HEK293T (cell line): ENCODE data around the gene DDN.

ENCODE experiments used
- ARNT ChIP-seq: fragments of 450-650 bp; IDR thresholded peaks from 2 replicates; pipeline ENCODE4 v1.6.1; 2017; ENCODE audit warnings: mild to moderate bottlenecking
- BHLHE40 ChIP-seq: fragments of 450-650 bp; IDR thresholded peaks from 2 replicates; pipeline ENCODE4 v1.6.1; 2016; ENCODE audit warnings: mild to moderate bottlenecking, moderate library complexity, borderline replicate concordance
- CTBP1 ChIP-seq: fragments of 450-650 bp; IDR thresholded peaks from 2 replicates; pipeline ENCODE4 v1.6.1; 2016; ENCODE audit warnings: borderline replicate concordance
- ELF4 ChIP-seq: fragments of 450-650 bp; IDR thresholded peaks from 2 replicates; pipeline ENCODE4 v1.6.1; 2017; ENCODE audit warnings: antibody characterized with exemption
- FOXA1 ChIP-seq: fragments of 450-650 bp; IDR thresholded peaks from 2 replicates; pipeline ENCODE4 v1.6.1; 2016; ENCODE audit warnings: mild to moderate bottlenecking
- FOXK2 ChIP-seq: fragments of 450-650 bp; IDR thresholded peaks from 2 replicates; pipeline ENCODE4 v1.6.1; 2016; ENCODE audit warnings: mild to moderate bottlenecking
- FOXM1 ChIP-seq: fragments of 450-650 bp; IDR thresholded peaks from 2 replicates; pipeline ENCODE4 v1.6.1; 2017; ENCODE audit warnings: mild to moderate bottlenecking, borderline replicate concordance
- L3MBTL2 ChIP-seq: fragments of 450-650 bp; conservative IDR thresholded peaks from 2 replicates; pipeline ENCODE4 v1.6.1; 2016; ENCODE audit warnings: mild to moderate bottlenecking
- LEF1 ChIP-seq: fragments of 450-650 bp; IDR thresholded peaks from 2 replicates; pipeline ENCODE4 v1.6.1; 2017; ENCODE audit warnings: mild to moderate bottlenecking, borderline replicate concordance
- NFRKB ChIP-seq: fragments of 450-650 bp; IDR thresholded peaks from 2 replicates; pipeline ENCODE4 v1.6.1; 2016; ENCODE audit warnings: mild to moderate bottlenecking, moderate library complexity
- SP1 ChIP-seq: fragments of 450-650 bp; IDR thresholded peaks from 2 replicates; pipeline ENCODE4 v1.6.1; 2017
- SUZ12 ChIP-seq: fragments of 450-650 bp; IDR thresholded peaks from 2 replicates; pipeline ENCODE4 v1.6.1; 2016; ENCODE audit warnings: mild to moderate bottlenecking
- TARDBP ChIP-seq: fragments of 450-650 bp; IDR thresholded peaks from 2 replicates; pipeline ENCODE4 v1.6.1; 2016
- ZNF384 ChIP-seq: fragments of 450-650 bp; IDR thresholded peaks from 2 replicates; pipeline ENCODE4 v1.6.1; 2016

DNA sequence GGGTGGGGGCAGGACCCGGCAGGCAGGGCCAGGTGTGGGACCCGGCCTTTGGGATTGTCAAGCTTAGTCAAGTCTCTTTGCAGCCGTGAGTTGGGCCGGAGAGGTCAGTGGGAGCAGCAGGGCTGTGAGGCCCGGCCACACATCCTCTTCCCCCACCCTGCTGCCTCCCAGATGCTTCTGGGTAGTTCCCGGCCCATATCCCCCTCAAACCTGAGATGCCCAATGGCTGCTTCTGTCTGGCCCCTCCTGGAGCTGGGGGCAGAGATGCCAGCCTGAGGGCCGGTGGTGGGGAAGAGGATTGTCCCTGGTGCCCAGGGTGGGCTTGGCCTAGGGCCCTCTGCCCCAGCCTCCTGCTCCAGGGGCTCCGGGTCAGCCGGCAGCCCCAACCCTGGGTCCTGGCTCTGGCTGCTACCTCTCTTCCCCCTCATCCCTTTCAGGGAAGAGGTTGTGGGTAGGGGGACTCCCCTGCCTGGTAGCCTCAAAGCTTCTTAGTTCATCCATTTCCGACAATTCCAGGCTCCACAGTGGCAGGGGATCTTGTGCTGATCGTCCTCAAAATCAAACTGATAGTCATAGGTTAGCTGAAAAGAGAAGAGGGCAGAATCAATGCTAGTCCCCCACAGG, 22.2 kb upstream of the DDN start:
- TF ChIP-seq SP1 (no peak), ARNT (no peak), SUZ12 (no peak), L3MBTL2 (no peak), CTBP1 (no peak), BHLHE40 (no peak), FOXK2 (no peak), ELF4 (no peak), ZNF384 (no peak), FOXA1 (no peak), FOXM1 (no peak), TARDBP (no peak), LEF1 (no peak), NFRKB (no peak)
